ENCODE measurements around the gene MYO7A.
A peak's percentile ranks its signal among the peaks of the same experiment; 100 is the strongest.

MYO7A gene

GRCh38 chr11:77129069-77129841 is 1.2 kb downstream of the MYO7A start:
- DNase-seq (ENCODE audit: low read depth) = no peak

- no peak for DNase-seq (ENCODE audit: low read depth)
These were observed 2.1 kb downstream of the MYO7A start for GRCh38 chr11:77129842-77130756.

- no peak for DNase-seq (ENCODE audit: low read depth)
These were observed 2.9 kb downstream of the MYO7A start for GRCh38 chr11:77130763-77131513.

GRCh38 chr11:77131560-77131959 is 3.5 kb downstream of the MYO7A start:
- DNase-seq (ENCODE audit: low read depth) = no peak

- no peak for DNase-seq (ENCODE audit: low read depth)
These were observed 7.0 kb downstream of the MYO7A start for GRCh38 chr11:77135069-77135468.

- peak; percentile 15 for DNase-seq (ENCODE audit: low read depth)
These were observed 8.0 kb downstream of the MYO7A start for GRCh38 chr11:77136074-77136473.

- no peak for DNase-seq (ENCODE audit: low read depth)
These were observed 8.9 kb downstream of the MYO7A start for GRCh38 chr11:77136784-77137420.

GRCh38 chr11:77137421-77137820 is 9.4 kb downstream of the MYO7A start:
- DNase-seq (ENCODE audit: low read depth) = no peak

GRCh38 chr11:77138106-77138649 is 10.1 kb downstream of the MYO7A start:
- no peak for DNase-seq (ENCODE audit: low read depth)

GRCh38 chr11:77139201-77139600 is 11.2 kb downstream of the MYO7A start:
- DNase-seq (ENCODE audit: low read depth) = no peak

GRCh38 chr11:77140231-77140851 is 12.3 kb downstream of the MYO7A start:
- DNase-seq (ENCODE audit: low read depth) = no peak

GRCh38 chr11:77141034-77141433 is 13.0 kb downstream of the MYO7A start:
- no peak for DNase-seq (ENCODE audit: low read depth)

GRCh38 chr11:77141475-77141874 is 13.4 kb downstream of the MYO7A start:
- no peak for DNase-seq (ENCODE audit: low read depth)

GRCh38 chr11:77142091-77142975 is 14.3 kb downstream of the MYO7A start:
- no peak for DNase-seq (ENCODE audit: low read depth)

- no peak for DNase-seq (ENCODE audit: low read depth)
These were observed 15.5 kb downstream of the MYO7A start for GRCh38 chr11:77143405-77144020.

- DNase-seq (ENCODE audit: low read depth) = no peak
These were observed 16.3 kb downstream of the MYO7A start for GRCh38 chr11:77144196-77144856.

GRCh38 chr11:77144857-77145428 is 16.9 kb downstream of the MYO7A start:
- DNase-seq (ENCODE audit: low read depth) = no peak

GRCh38 chr11:77146261-77147035 is 18.4 kb downstream of the MYO7A start:
- no peak for DNase-seq (ENCODE audit: low read depth)

Measured in activated T-cell treated with anti-CD3 and anti-CD28 coated beads for 48 hours (primary cell).